Measurements from ENCODE around the gene LYVE1.

- no peak for TF ChIP-seq CTCF (IDR thresholded peaks at IDR 0.05; ENCODE audit: insufficient read depth, low read depth, low read length)
- TF ChIP-seq EZH2 (IDR thresholded peaks at IDR 0.05; ENCODE audit: insufficient read depth, low read length): no peak
Observed at GRCh38 chr11:10515418-10515817, 53.0 kb downstream of the LYVE1 start.

Data from astrocyte (in vitro differentiated cells and primary cell).